ENCODE results near the gene PLXDC2. TPM values are rescaled to one million over a fixed set of nuclear protein-coding genes. Genes with fewer than 3 reads are reported as not detected.

The PLXDC2 gene
- total RNA-seq, 1 donor from 2014 or later = 12.2 TPM

DNA sequence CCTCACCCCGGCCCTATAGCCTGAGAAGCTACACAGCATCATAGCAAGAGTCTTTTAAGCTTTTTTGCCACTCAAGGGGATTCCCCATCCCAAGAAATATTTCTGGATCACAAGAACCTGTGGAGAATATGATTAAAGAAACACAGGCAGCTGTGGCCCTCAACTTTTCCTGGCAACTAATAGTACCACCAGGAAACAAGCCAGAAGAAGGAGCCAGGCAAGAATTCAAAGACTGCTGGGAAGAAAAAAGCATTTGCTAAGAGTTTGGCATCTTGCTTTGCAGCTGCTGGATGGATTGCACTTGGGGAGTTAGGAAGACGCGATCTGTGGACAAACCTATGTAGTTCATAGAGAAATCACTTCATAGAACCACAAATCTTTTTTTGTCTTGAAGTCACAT lies 437.8 kb downstream of the PLXDC2 start:
- ATAC-seq (ENCODE audit: poor library complexity) = peak; percentile 62
- intact Hi-C loops (cut with DNase I) = no loop called here
- no peak for DNase-seq

DNA sequence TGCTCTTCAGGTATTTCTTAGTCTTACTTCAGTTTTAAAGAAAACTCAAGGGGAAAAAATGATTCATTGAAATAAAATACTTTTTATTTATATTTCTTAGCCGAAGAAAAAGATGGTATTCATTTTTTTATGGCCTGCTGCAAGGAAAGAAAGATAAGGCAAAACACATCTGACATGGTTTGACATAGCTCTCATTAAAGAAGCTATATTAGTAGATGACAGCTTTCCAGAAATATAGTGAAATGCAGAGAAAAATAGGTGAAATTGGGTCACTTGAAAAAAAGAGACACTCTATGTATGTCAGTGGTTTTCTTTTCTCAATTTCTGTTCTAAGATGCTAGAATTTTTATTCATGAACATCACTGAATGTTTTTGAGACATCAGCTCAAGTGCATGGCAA lies 438.3 kb downstream of the PLXDC2 start:
- ATAC-seq (ENCODE audit: poor library complexity) (no peak), DNase-seq (no peak)
- intact Hi-C loops (cut with DNase I) = no loop called here

DNA sequence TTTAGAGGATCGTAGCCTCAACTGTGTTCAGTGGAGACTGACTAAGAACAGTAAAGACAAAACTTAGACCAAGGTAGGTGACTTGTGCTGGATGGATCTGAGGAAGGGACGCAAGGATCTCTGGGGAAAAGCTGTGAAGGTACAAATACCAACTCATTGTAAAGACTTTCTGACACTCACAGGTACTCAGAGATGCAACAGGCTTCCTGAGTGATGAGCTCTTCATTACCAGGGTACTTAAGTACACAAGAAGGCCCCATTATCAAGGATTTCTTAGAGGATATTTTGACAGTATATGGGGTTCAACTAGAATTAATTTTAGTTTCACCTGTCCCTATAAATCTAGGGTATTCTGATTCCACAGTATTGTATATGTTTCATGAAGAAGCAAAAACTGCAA lies 440.7 kb downstream of the PLXDC2 start:
- intact Hi-C loops (cut with DNase I) = no loop called here
- ATAC-seq (ENCODE audit: poor library complexity) (no peak), DNase-seq (no peak)

DNA sequence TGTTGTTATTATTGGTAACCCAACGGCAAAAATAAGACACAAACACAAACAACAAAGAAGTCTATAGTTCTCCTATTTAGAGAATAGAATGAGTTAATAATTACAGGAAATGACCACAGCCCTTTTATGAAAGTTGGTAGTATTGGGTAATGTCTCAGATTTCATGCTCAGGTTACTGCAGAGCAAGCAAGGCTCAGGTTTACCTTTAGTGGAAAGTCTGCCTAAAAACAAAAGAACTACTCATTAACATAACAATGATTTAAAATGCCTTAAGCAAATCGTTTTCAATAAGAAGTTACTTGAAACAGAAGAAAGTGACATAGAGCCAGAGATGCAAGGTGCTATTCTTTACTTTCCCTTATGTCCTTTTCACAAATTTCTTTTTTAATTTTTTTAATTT lies 441.2 kb downstream of the PLXDC2 start:
- intact Hi-C loops (cut with DNase I) = no loop called here
- DNase-seq = no peak
- ATAC-seq (ENCODE audit: poor library complexity) = no peak

DNA sequence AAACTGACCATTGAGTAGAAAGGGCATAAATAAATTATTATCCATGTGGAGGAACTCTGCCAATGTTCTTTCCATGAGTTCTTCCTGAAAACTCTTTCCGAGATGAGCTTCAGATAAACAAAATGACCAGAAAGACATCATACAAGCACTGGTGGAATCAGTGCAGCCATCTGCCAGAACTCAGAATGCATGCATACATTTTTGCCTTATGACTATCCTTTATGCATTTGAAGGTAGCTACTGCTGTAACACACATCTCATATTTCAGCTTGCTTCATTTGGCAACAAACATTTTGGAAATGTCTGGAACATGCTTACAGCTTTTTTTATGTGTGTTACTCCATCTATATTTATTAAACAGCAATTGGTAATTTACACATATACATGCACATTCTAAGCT lies 448.9 kb downstream of the PLXDC2 start:
- intact Hi-C loops (cut with DNase I) = no loop called here
- DNase-seq (no peak), ATAC-seq (ENCODE audit: poor library complexity) (no peak)

DNA sequence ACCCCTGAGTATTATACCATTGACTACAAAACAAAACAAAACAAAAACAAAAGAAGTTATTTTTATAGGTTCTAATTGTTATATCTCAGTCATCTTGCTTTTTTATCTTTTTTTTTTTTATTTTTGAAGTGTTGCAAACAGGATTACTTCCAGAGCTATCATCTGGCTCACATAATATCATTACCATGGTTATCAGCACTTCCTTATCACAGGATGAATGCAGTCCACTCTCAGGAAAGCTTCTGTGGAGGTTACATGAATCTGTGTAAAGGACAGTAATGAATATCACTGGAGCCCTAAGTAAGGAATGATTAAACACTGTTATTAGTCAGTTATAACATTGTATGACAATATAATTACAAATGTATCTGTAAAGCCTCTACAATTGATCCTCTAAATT lies 451.5 kb downstream of the PLXDC2 start:
- no peak for DNase-seq
- no peak for ATAC-seq (ENCODE audit: poor library complexity)
- intact Hi-C loops (cut with DNase I) = no loop called here

DNA sequence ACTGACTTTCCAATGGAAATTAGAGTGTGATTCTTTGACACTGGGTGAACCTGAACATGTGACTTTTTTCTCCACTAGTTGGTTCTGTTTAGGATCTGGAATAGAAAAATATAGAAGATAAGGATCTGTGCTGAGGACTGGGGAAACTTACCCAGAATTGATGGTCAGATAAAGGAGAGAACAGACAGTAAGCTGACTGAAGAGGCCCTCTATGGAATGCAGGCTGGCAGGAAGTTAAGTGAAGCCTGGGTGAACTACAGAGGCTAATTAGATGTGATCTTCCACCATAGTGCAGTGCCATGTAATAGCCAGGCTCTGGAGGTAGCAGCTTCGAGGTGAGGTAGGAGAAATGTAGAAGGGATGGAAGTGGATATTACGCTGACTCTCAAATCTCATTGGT lies 455.3 kb downstream of the PLXDC2 start:
- no peak for DNase-seq
- ATAC-seq (ENCODE audit: poor library complexity) = no peak
- intact Hi-C loops (cut with DNase I) = no loop called here

DNA sequence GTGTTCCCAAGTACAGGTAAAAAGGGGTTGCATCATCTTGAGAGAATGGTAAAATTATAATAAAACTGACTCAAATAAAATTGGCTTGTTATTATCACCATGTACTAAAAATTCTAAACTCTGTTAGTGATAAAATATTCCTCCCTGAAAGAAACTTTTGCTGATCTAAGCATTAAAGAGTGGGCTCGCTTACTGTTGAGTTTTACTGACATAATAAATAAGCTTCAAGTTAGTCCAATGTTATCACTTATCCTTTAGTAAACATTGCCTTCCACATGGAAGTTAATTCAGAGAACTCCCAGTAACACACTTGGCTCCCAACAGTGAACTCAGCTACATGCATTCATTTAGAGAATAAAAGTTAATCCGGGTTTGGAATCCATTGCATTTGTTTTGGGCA lies 456.4 kb downstream of the PLXDC2 start:
- DNase-seq (no peak), ATAC-seq (ENCODE audit: poor library complexity) (no peak)
- intact Hi-C loops (cut with DNase I) = no loop called here

DNA sequence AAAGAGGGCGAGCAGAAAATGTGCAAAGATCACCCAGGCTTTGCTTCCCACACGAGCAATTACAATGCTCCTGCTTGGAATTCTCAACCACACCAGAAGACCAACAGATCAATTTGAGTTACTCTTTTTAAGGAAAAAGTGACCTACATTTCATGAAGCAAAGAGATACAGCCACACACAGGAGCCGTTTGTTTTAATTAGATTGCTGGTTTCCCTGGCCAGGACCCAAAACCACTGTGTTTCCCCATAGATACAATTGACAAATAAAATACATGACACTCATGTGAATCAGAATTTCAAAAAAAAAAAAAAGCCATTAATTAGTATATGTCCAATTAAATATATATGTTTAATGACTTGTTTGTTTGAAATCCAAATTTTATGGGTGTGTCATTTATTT lies 458.3 kb downstream of the PLXDC2 start:
- intact Hi-C loops (cut with DNase I) = no loop called here
- ATAC-seq (ENCODE audit: poor library complexity) (no peak), DNase-seq (no peak)

DNA sequence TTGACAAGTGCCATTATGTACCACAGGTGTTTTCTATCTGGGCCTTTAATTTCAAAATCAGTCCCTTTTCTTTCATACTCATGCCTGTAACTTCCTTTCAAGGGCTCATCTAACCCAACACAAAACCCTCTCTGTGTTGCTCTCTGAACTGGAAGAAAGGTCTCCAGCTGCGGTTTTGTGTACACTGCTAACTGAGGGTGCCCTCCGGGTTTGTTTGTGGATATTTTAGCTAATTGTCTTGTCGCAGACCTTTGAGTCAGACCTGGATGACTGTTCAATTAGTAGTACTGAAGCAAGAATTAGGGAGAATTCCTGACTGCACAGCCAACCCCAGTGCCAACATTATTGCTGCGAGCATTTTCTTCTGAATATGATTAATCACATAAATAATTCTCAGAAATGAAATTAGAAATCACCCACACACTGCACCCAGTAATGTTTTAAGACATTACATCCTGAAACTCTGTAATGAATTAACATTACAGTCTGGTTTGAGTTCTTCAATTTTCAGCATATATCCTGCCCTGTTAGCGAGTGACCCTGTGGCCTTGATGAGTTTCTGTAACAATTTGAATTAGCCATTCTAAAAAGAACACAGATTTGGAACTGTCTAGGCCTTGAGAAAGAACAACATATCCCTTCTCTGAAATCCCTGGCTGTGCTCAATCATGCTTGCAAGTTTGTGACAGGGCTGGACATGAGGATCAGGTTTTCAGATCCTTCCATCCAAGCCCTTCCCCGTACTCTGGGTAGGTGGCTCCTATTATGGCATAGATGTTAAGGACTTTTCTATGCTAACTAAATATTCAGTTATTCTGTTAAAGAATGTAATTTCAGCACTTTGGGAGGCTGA lies 460.1 kb downstream of the PLXDC2 start:
- no peak for DNase-seq
- intact Hi-C loops (cut with DNase I) = no loop called here

DNA sequence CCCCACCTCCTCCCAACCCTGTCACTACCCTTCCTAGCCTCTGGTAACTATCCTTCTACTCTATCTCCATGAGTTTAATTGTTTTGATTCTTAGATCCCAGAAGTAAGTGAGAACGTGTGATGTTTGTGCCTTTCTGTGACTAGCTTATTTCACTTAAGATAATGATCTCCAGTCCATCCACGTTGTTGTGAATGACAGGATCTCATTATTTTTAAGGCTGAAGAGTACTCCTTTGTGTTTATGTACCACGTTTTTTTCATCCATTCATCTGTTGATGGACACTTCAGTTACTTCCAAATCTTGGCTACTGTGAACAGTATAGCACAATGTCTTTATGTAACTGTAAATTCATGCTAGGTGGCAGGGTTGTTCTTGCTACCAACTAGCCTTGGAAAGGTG lies 461.6 kb downstream of the PLXDC2 start:
- ATAC-seq (ENCODE audit: poor library complexity) = no peak
- intact Hi-C loops (cut with DNase I) = no loop called here
- no peak for DNase-seq

More for the DNA sequence above, 460.1 kb downstream of the PLXDC2 start:
- no peak for ATAC-seq (ENCODE audit: poor library complexity)

DNA sequence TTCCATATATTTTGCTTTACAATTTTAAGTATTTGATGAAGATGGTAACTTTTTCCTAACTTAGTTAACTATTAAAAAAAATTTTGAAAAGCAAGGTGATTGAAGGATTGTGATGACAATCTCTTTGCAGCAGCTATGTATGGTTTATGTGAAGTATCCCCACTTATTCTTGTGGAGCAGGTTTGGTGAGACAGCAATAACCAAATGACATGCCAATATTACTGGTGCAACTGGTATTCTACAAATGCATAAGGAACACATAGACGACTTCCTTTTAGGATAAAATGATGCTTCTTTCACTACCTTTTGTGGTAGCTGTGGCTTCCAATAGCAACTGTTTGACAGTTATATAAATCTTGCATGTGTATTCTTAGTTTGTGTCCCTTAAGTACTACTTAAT lies 465.3 kb downstream of the PLXDC2 start:
- ATAC-seq (ENCODE audit: poor library complexity) (no peak), DNase-seq (no peak)
- intact Hi-C loops (cut with DNase I) = no loop called here

DNA sequence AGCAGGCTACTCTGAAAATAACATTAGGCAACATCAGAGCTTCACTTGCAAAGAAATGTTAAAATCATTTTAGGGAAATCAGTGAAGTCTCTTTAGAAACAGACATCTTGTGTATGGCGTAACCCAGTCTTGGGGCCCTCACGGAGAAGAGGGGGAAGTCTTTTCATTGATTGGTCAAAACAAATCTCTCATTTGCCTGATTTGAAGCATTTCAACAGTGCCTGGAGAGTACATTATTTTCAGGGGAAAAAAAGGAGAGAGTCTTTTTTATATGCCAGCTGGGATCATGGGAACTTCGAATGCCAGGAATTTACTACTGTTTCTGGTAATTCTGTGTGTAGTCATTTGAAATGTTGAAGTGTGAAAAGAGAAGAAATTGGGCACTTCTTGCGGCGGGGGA lies 471.4 kb downstream of the PLXDC2 start:
- intact Hi-C loops (cut with DNase I) = no loop called here
- ATAC-seq (ENCODE audit: poor library complexity) (no peak), DNase-seq (no peak)

DNA sequence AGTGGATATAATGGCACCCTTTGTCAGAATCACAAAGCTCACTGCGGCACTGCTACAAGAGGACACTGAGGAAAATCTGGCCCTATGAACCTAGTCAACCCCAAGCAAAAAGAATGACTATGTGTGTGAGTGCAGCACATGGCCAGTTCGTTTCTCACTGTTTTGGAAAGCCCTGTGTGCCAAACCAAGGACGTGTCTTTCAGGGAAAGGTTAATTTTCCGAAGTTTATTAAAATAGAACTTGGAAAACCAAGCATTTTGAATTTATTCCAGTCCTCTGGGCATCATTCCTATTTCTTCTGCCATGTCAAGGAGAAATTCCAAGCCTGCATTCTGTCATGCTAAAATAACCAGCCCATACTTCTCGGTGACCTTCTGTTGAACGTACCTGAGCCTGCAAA lies 471.8 kb downstream of the PLXDC2 start:
- peak; percentile 51 for ATAC-seq (ENCODE audit: poor library complexity)
- DNase-seq = no peak
- intact Hi-C loops (cut with DNase I) = no loop called here

DNA sequence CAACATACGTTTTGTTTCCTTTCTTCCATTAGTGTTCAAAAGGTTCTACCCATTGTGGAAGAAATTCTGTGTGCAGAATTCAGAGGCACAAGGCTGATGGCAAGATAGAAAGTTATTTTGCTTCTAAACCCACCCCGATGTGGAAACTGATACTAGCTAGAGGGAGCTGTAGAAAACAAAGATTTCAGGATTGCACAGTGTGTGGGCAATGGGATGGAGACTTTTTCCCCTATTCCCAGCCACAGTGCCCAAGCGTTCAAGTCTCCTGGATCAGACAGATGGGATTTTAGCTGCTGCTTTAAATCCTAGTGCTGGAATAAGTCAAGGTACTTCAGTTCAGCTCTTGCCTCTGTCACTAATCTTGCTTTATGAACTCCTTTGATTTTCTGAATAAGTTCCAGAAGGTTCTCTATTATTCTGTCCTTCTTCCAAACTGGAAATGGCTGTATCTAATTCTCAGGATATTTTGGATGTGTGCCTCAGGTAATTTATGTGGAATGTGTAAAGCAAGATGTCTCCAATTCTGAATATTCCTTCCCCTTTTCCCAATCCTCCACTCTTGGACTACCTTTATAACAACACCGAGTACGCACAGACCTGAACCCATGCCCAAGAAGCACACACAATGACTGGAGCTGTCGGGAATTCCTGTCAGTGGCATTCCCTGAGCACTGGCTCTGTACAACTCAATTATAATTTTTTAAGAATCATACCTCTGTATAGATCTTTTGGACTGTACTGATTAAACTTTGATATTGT lies 473.0 kb downstream of the PLXDC2 start:
- ATAC-seq (ENCODE audit: poor library complexity) (no peak), DNase-seq (no peak)
- intact Hi-C loops (cut with DNase I) = no loop called here

DNA sequence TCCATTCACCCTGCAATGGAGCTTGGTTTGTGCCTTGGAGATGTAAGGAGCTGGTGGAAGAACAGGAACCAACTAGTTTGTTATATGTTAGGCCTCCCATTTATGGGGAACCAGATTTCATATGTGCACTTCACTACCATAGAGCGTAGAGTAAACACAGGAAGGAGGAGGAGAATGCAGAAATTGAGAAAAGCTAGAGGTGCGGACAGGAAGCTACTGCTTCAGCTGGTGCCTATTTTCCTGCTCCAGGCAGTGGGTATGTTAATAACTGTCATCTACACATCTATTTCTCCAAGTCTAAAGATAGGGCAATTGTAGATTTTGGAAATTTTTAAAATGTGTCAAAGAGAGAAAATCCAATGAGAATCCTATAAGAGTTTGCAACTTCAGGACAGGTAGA lies 482.2 kb downstream of the PLXDC2 start:
- DNase-seq = no peak
- intact Hi-C loops (cut with DNase I) = no loop called here

DNA sequence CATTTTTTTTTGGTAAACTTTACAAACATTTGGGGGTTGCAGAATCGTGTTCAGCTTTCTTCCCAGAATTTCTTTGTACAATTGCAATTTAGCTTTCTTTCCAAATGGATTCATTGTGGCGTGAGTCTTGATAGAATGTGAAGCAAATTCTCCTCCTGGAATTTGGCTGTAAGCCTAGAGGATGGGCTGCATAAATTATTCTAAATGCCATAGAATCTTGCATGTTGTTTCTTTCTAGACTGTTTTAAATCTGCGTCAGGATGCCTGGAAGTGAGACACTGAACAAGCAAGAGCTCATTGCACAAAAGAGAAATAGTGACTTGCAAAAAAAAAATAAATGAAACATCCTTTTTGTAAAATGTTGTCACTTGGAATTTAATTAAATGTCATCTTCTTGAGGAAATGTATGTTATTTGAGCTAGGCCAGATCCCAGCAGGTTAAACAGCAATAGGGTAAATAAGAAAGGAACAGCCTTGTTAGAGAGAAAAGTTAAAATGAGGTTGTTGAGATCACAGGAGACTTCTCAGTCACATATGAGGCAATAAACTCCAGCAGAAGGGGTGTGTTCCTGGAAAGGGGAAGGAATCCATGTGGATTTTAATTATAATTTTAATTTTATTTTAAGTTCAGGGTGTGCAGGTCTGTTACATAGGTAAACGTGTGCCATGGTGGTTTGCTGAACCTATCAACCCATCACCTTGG lies 483.0 kb downstream of the PLXDC2 start:
- ATAC-seq (ENCODE audit: poor library complexity) (no peak), DNase-seq (no peak)
- intact Hi-C loops (cut with DNase I) = no loop called here

More for the DNA sequence above, 482.2 kb downstream of the PLXDC2 start:
- no peak for ATAC-seq (ENCODE audit: poor library complexity)

DNA sequence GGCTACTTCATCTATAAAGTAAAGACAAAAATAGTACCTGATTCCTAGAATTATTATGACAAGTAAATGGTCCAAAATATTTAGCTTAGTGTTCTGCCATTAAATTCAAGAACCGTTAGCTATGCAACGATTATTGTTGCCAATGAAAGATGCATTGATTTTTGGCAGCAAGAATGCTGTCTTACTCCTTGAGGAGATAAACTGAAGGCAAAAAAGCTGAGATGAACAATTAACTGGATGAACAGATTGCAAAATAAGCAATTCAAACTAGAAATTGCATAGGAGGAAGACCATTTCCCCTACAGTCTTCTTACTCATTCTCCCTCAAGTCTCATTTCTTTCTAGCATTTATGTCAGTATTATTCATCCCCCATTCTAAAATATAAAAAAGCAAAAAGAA lies 484.5 kb downstream of the PLXDC2 start:
- ATAC-seq (ENCODE audit: poor library complexity) (no peak), DNase-seq (no peak)
- intact Hi-C loops (cut with DNase I) = no loop called here

DNA sequence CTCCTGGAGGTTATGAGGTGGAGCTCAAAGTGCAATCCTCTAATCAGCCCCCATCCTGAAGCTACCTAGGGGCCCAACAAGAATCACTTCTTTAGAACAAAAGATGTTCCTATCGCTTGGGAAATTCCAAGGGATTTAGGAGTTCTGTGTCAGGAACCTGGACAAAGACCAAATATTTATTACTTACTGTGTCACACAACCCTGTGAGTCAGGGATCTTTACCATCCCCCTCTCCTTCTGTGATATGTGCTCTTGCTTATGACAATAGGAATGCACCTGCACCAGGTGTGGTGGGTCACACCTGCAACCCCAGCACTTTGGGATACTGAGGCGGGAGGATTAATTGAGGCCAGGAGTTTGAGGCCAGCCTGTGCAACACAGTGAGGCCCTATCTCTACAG lies 485.8 kb downstream of the PLXDC2 start:
- ATAC-seq (ENCODE audit: poor library complexity) = no peak
- intact Hi-C loops (cut with DNase I) = no loop called here
- no peak for DNase-seq
